ENCODE data around the gene DACT3.
A peak's percentile ranks its signal among the peaks of the same experiment; 100 is the strongest.

Gene DACT3

DNA sequence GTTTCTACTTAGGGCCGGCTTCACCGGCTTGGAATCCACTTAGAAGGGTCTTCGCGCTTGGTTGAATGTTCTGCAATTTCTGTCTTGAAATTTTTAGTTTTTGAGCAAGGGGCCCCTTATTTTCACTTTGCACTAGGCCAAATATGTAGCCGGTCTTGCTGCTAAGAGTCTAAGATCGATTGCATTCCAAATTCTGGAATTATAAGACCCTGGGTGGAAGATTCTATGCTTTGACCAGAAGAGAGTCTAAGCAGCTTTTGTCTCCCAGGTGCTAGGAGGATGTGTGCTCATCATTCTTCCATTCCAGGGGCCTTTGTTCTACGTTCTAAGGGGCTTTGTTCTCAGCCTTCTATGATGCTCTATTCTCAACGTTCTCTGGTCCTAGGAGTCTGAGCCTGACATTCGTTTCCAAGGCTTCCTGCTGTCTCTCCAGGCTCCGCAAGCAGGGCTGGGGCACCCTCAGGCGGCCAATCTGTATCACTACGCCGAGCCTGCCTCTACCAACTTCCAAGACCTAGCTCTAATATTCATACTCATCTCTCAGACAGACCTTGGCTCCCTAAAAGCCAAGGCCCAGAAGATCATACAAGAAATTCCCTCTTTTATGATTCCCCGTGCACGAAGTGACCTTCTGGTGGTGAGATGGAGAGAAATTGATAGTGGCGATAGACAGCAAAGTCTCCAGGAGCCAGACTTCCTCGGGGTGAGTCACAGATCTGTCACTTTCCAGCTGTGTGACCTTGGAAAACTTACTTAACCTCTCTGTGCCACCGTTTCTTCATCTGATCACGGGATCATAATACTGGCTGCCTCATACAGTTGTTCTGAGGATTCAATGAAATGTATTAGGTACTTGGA, 982 bp upstream of the DACT3 start:
- peak; percentile 71 for DNase-seq

DNA sequence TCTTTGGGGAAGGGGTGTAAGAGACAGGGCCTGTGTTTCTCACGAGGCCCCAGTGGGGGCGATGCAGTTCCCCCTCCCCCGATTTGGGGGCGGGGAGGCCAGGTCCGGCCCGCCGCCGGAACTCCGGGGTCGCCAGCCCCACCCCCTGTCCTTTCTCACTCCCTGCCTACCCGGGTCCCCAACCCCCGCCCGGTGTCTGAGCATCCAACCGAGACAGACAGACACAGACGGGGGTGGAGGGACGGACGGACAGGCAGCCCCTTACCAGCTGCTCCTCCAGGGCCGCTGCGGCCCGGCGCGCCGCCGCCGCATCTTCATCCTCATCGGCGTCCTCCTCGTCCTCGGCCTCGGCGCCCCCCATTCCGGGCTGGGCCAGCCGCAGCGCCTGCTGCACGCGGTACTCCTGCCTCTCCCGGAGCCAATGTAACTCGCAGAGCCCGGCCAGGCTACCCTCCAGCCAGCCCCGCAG, 397 bp downstream of the DACT3 start:
- no peak for DNase-seq

DNA sequence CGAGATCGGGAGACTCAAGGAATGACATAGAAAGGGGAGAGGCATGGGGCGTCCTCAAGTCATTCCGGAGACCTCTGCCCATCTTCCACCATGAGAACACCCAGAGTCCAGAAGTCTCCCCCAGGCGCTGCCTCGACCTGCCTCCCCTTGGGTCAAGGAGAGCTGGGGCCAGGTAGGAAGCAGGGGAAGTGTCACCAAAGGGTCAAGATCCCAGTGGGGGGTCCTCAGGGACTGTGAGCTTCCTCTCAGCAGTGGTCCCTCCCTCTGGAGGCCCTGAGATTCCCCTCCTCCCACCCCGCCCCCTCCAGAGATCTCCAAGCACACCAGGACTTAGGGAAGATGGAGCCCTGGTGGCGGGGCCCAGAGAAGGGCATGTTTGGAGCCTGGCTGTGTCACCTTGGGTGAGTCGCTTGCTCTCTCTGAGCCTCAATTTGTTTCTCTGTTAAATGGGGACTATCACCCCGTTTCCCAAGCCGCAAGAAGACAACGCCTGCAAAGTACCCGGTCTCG, 919 bp downstream of the DACT3 start:
- DNase-seq = no peak

DNA sequence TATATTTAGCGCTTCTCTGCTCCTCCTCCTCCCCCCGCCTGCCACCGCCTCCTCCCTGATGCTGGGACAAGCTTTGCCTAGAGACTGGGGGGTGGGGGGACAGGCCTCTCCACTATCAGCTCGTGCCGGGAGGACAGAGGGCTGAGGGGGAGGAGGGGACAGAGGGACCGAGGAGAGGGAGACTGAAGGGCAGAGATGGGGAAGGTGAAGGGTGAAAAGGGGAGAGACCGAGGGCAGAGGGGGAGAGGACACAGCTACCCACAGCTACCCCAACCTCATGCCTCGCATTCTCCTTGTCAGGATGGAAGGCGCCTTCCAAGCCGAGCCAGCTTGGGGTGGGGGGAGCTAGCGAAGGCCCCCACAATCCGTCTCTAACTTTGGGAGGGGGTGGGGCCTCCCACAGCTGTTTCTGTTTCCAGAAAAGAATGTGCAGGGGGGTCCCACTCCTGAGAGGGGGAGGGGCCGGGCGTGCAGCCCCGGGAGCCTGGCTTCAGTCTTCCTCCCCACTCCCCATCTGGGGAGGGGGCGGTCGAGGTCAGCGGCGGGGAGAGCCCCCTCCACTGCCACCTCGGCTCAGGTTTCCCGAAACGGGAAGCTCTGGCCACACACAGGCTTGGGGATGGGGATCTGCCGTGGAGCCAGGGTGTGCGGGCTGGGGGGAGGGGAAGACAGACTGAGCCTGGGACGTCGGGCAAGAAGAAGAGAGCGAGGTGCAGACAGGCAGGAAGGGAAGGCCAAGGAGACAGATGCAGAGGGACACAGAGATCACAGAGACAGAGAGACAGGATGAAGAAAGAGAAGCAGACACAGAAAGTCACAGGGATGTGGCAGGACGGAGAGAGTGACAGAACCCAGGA, 1.6 kb downstream of the DACT3 start:
- no peak for DNase-seq

DNA sequence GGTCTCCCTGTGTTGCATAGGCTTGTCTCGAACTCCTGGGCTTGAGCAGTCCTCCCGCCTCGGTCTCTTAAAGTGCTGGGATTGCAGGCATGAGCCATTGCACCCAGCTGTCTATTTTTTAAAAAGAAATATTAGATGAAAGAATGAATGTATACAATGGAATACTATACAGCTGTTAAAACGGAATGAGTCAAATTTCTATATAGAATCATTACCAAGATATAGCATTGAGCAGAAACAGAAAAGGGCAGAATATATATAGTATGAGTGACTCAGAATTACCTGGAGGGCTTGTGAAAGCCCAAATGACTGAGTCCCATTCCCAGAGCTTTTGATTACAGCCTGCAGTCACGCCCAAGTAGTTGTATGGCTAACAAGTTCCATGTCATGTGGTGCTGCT, 4.4 kb downstream of the DACT3 start:
- no peak for DNase-seq

DNA sequence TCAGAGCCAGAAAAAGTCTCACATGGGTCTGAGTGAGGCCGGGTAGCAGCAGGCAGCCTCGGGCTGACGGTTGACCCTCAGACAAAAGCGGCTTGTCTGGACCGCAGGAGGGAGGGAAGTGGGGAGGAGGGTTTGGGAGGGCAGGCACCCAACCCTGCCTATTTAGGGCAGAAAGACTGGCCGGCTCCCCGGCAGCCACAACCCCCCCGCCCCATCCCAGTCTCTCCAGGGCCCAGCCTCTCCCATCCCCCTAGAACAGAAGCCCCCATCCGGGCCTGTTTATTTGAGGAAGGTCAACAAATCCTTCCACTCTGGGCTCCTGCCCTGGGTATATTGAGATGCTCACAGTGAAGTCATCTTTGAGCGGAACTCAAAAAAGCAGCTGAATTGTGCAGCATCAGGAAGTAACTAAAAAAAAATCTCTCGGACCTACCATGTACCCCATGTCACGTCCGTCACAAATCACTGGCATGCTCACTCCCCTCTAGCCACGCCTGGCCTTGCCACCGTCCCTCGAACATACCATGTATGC, 6.3 kb downstream of the DACT3 start:
- no peak for DNase-seq

DNA sequence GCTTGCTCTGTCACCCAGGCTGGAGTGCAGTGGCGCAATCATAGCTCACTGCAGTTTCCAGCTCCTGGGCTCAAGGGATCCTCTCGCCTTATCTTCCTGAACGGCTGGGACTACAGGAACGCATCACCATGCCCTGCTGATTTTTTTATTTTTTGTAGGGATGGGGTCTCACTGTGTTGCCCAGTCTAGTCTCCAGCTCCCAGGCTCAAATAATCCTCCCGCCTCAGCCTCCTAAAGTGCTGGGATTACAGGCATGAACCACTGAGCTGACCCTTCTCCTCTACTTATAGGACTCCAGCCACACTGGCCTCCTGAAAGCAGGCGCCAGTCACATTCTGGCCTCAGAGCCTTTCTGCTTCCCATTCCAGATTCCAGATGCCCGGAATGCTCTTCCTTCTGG, 10.5 kb downstream of the DACT3 start:
- DNase-seq = no peak

DNA sequence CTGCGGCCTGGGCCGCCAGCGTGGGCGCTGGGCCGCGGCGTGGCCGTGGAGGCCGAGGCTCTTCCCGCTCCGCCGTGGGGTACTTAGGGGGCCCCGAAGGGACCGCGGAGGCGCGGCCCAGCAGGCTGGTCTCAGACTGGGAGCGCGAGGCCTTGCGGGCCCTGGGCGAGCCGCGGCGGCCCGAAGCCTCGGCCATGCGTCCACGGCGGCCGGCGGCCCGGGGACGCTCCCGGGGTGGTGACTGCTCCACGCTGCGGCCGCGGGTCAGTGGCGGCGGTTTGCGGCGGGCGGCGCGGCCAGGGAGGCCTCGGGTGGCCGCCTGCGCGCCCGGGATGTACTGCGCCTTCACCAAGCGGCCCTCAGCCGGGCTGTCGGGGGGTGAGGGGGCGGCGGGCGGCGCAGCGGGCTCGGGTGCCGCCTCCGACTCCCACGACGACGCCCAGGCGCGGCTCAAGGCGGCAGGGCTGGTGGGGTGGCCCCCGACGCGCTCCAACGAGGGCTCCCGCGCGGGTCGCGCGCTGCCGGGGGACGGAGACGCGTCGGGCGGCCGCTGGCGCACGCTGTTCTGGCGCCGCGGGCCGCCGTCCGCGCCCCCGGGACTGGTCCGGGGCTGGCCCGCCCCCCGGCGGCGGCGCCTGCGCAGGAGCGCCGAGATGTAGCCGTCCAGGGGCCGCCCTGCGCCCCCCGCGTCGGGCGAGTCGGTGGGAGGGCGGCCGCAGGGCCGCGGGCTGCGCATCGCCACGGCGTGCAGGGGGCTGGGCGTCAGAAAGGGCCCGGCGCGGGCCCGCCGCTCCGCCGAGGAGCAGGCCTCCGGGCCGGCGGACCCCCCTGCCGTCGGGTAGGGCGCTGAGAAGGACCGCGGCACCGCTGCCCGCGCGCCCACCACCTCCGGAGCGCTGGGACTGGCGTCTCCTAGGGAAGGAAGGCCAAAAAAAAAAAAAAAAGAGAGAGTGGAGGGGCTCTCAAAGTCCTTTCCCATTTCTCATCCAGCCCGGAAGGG, 11.7 kb downstream of the DACT3 start:
- no peak for DNase-seq

DNA sequence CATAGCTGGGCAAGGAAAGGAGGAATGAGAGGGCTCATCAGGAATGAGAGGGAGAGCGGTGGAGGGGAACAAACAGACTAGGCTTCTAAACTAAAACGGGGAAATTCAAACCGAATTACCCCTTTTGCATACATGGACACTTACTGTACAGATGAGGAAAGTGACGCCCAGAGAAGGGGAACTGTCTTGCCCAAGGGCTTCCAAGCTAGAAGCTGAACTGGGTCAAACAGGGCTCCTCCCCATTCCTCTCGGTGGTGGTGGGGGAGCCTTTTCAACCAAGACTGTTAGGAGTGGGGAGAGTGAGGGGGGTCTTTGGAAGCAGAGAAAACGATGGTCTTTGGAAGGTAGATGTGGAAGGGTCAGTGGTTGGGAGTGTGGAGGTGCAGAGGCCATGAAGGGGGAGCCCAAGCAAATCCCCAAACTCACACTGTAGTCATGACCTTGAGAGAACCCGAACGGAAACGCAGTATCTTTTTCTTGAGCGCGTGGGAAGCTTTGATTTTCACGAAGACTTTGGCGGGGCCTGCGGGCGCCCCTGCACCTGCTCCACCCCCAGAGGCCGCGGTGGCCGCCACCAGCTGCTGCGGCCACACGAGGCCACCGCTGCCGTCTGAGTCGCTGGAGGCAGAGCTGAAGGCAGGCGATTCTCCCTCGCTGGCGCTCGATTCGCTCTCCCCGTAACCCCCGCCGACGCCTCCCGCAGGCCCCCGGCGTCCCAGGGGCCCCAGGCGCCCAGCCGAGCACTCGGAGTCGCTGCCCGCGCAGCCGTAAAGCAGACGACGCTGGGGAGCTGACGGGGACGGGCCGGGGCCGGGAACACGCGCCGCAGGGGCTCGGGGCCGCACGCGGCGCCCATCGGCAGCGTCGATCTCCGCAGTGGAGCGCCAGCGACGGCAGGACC, 12.7 kb downstream of the DACT3 start:
- no peak for DNase-seq

DNA sequence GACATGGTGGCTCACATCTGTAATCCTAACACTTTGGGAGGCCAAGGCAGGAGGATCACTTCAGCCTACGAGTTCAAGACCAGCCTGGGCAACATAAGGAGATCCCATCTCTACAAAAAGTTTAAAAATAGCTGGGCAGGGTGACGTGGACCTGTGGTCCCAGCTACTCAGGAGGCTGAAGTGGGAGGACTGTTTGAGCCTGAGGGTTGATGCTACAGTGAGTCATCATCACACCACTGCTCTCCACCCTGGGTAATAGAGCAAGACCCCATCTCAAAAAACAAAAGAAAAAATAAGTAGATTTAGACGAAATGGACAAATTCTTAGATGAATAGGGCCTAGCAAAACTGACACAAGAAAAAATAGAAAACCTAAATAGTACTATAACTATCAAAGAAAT, 14.6 kb downstream of the DACT3 start:
- DNase-seq = no peak

DNA sequence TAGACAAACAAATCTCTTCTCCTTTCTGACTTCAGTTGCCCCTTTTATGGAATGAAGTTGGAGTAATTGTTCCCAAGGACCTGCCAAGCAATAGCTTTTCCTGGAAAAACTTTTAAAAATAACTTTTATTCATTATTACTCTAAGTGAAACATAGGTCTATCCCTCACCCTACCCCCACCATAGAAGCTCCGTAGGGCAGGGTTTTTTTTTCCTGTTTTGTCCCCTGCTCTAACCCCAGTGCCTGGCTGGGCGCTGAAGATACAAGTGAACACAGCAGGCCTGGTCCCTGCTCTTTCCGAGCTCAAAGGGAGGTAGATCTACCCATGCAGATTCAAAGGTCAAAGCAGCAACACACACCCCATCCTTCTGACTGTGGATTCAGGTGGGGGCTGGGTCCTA, 16.3 kb downstream of the DACT3 start:
- DNase-seq = no peak

DNA sequence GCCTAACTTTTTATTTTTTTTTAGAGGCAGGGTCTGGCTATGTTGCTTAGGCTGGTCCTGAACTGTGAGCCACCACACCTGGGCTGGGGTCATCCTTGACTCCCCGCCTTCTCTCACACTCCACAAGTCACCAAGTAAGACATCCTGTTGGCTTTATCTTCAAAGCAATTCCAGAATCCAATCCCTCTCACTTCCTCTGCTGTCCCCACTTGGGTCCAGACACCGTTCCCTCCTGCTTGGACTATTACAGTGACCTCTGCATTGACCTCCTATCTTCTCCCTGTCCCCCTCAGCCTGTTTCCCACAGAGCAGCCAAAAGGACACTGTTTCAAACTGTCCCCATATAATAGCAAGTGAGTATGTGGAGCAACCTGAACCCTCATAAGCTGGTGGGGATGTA, 20.3 kb downstream of the DACT3 start:
- no peak for DNase-seq

DNA sequence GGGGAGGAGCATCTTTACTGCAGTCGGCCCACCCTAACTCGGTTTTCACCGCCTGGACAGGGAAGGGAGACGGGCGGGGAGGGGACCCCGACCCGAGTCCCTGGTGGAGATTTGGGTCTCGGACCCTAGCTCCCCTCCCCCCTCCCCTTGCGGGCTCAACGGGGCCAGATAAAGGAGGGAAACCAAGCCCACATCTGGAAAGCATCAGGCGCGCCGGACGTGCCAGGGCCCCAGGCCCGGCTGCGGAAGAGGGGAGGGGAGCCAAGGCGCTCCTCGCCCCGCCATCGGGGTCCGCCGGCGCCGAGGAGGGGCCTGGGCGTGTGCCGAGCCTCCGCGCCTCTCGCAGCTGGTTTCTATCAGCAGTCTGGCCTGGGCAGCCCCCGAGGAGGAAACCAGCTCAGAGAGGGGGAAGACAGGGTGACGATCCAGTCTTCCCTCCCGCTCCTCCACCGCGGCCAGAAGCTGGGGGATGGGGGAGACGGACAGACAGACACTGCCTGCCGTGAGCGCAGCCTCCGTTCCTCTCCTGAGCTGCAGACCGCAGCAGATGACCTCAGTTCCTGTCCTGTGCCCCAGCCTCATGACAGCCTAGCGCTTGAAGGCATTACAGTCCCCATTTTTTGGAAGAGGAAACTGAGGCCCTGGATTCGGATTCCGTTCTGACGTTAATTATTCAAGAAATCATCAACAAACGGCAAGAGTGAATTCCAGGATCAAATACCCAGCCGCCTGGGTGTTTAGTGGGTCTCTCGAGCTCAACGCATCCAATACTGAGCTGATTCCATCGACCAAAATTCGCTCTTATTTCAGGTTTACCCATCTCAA, 21.4 kb downstream of the DACT3 start:
- no peak for DNase-seq

DNA sequence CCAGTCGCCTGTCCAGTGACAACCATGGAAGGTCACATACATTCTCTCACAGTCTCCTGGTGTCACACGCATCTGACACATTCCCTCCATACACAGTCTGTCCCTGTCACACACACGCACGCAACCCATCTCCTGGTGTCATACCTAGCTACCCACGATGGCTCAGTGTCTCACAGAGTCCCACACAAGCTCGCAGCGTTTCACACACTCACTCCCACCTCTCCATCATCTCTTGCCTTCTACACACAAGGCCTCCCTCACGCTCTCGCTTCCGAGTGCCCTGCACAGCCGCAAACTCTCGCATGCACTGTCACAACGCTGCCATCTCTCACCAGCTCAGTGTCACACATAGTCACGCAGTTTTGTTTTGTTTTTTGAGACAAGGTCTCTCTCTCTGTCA, 23.8 kb downstream of the DACT3 start:
- no peak for DNase-seq

DNA sequence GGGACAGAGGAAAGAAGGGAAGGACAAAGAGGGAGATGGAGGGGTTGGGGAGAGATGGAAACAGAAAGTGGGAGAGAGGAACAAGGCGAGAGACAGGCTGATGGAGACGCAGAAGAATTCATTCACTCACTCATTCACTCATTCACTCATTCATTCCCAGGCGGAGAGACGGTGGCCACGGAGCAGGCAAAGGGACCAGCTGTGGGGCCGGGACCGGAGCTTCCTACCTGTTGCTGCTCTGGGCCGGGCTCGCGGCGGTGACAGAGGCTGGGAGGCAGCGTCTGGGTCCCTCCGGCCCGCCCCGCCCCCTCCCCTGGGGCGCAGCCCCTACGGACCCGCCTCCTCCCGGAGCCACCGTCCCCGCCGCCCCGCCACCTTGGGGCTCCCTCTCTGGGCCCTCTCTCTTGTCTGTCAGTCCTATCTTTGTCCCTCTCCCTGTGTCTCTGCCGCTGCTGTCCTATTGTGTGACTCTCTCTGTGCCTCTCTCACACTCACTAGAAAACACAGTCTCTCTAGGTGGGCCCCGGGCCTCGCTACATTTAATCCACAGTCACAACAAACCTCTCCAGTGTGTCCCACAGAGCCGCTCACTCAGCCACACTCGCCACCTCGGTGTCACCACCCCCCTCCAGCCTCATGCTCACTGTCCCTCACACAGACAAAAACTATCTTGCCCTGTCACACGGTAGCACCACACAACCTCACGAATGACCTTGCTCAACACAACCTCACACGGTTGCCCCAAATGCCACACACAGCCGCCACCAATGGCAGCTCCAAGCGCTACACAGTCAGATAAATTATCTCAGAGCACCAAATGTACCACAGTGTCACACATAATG, 24.8 kb downstream of the DACT3 start, which contains the start of gene GNG8:
Gene GNG8, minus strand, starts transcription at position 283 of the 842 bp plus-strand sequence. CDS start 1,520 bp downstream, outside the sequence.
- no peak for DNase-seq

DNA sequence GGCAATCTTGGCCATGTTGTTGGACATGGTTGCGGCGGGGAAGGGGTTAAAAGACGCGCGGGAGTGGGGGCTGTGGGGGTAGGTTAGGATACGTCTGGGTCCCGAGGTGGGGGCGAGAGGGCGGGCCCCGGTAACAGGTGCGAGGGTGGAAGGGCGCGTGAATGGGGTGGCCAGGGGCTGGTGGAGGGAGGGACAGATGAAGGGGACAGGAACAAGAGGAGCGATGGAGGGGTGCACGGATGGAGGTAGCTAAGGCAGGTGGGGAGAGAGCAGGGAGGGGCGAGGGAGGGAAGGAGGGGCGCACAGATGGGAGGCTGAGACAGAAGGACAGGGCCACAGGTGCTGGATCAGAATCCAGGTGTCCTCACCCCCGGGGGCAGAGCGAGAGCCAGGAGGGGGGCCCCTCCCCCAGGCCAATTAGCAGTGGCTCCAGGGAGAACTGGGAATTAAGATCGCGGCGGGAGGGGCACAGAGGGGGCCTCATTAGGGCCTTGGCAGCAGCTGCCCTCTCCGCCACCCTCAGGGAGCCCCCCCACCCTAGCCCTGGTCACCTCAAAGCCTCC, 26.2 kb downstream of the DACT3 start:
- no peak for DNase-seq

DNA sequence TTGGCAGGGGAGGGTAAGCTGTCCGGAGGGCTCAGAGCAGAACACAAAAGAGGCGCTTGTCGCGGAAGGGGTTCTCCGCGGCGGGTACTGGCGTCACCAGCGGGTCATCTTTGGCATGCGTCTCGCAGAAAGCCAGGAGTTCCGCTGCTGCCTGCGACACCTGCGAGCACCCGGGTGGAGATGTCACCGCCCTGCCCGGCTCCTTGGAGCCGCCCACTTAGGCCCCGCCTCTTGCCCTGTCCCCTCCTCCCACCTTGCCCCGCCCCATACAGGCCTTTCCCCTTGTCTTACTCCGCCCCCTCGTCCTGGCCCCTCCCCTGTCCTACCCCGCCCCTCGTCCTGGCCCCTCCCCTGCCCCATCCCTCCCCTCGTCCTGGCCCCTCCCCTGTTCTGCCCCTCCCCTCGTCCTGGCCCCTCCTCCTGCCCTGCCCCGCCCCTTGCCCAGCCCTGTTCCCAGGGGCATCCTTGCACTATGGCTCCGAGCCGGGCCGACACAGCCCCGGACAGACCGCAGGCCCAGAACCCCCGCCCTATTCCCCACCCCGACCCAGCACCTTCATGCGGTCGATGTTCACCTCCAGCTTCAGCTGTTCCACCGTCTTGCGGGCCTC, 26.8 kb downstream of the DACT3 start:
- peak; percentile 92 for DNase-seq

DNA sequence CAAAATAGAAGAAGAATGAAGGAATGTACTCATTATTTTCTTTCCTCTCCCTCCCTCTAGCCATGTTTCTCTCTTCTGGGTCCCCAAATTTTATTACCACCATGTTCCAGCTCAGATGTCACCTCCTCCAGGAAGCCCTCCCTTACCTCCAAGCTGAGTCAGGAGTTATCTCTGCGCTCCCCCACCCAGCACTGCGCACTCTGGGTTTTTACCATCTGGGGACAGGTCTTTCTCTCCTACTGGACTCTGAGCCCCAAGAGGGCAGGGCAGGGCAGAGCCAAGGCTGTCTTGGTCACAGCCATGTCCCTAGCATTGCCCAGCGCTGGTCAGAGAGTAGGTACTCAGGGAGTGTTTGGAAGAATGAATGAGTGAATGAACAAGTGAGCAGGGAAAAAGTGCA, 27.9 kb downstream of the DACT3 start:
- no peak for DNase-seq

Data from activated CD8-positive, alpha-beta memory T cell treated with anti-CD3 and anti-CD28 coated beads, Interleukin-2, amount 50 U/mL, for 4 hours (primary cell).